GM21360 (cell line): ENCODE measurements around the gene CCDC149.
A peak's percentile ranks its signal among the peaks of the same experiment; 100 is the strongest.

Source experiments
- ATAC-seq: cut with Tn5 transposase; IDR thresholded peaks from one replicate; pipeline ENCODE4 v1.9.1; 2021; ENCODE audit warnings: mild to moderate bottlenecking, moderate library complexity; ENCODE audit not compliant: unreplicated experiment

Gene CCDC149

GRCh38 chr4:24912252-24913118 is at the start of gene CCDC149:
Gene CCDC149 (minus strand): TSS chr4:24913042. CDS start chr4:24912864, 178 bp downstream.
- peak; percentile 79 for ATAC-seq

DNA sequence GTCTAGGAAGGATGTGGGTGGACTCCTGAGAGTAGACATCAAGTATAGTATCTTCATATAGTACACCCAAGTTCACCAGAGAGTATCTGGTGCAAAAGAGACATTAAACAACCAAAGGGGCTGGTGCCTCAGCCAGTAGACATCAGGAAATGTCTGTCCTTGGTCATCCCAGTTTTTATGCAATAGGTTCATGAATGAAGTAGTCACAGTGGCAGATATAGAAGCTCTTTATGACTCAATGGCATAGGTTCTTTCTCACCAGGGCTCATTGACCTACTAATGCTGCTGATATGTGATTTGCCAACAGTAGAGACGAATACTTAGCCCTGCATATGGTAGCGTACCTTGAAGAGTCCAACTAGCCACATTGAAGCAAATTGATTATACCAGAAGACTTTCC is 45.0 kb upstream of the CCDC149 start:
- no peak for ATAC-seq

DNA sequence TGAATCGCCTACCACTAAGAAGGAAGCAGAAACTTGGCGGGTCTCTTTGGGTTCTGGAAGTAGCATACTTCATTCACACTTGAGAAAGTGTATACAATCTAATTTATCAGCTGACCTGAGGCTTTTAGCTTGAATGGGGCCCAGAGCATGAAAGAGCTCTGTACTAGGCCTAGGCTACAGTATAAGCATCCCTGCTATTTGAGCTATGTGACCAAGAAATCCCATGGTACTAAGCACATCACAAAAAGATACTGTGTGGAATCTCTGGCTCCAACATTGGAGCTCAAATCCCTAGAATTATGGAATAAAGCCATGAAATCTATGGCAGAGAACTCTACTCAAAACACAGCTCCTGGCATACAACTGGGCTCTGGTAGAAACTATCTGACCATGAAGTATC is 43.9 kb upstream of the CCDC149 start:
- no peak for ATAC-seq

DNA sequence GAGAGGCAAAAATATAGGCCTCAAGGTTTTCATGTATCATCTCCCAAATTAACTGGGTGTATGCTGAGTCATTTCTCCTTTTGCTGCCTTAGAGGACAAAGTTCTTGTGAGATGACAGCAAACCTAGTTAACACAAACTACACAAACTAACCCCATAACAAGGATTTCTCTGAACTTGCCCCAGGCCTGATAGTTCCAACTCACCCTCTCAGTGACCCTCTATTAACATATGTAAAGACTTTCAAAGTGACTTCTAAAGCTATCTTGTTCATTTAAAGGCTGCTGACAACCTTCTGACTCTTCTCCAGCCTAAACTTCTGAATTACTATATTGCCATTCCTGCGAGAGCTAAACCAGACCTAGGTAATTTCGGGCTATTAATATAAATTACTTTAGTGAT is 43.2 kb upstream of the CCDC149 start:
- no peak for ATAC-seq

GRCh38 chr4:24952667-24953066 is 39.8 kb upstream of the CCDC149 start:
- no peak for ATAC-seq

DNA sequence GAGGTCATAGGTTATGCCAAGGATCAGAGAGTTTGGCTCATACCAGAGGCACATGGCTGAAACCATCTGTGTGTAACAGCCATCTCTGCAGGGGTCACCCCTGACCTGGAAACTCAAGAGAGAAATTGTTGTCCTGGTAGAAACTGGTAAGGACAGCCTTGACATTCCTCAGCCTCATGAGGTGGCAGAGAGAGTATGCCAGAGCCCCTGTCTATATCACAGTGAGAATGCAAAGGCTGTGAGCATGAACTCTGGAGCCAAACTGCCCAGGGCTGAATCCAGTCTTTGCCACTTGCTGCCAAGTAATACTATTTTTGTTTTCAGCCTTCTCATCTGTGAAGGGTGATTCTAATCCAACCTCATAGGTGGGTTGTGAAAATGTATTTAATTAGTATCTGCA is 37.1 kb upstream of the CCDC149 start:
- ATAC-seq, result no peak

DNA sequence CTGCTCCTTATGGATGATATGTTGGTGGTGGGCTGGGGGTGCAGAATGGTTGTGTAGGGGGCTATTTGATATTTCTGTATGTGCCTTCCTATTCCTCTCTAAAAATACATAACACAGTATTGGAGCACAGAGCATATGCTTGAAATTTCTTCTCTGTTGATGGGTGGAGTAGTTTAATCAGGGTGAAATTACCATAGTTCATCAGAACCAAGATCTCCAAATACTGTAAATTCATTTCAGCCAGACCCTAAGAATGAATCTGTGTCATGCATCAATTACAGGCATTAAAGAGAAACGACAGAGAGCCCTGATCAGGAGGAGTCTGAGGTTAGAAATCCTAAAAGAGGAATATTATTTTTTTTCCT is 25.1 kb upstream of the CCDC149 start:
- no peak for ATAC-seq

- ATAC-seq, result no peak
Observed at GRCh38 chr4:24937176-24937916, 24.5 kb upstream of the CCDC149 start.

- ATAC-seq, result no peak
Observed at GRCh38 chr4:24935856-24936255, 23.0 kb upstream of the CCDC149 start.

- no peak for ATAC-seq
Observed at GRCh38 chr4:24934311-24934710, 21.5 kb upstream of the CCDC149 start.

DNA sequence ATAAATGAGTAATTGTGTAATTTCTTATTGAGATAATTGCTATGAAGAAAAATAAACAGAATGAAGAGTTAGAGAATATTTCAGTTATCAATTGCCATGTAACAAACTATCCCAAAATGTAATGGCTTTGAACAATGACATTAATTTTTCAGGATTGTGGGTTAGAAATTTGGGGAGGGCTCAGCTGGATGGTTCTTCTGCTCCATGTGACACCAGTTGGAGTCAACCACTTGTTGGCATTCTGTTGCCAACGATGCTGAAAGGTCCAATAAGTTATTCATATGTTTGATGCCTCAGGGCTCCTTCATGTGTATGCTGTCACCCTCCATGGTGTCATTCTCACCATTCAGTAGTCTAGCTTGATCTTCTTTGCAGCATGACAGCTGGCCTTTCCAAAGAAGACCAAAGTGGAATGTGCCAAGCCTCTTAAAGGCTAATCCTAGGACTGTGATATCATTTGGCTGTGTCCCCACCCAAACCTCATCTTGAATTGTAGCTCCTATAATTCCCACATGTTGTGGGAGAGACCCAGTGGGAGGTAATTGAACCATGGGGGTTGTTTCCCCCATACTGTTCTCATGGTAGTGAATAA is 20.9 kb upstream of the CCDC149 start:
- no peak for ATAC-seq

- ATAC-seq, result no peak
Observed at GRCh38 chr4:24932515-24933225, 19.8 kb upstream of the CCDC149 start.

DNA sequence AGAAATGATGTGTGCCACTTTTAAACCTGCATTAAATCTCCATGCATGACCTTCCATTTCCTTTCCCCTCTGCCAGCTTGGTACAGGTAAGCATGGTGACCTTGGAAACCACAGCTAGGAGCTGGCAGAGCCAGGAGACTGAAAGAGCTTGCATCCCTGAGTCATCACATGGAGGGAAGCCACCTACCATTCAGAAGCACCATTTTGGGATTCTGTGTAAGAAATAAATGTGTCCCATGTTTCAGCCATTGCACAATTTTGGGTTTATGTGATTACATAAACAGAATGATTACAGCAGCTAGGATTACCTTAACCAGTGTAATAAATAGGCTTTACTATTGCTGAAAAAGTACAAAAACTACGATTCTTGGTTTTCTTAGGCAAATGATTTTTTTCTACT is 17.3 kb upstream of the CCDC149 start:
- no peak for ATAC-seq

DNA sequence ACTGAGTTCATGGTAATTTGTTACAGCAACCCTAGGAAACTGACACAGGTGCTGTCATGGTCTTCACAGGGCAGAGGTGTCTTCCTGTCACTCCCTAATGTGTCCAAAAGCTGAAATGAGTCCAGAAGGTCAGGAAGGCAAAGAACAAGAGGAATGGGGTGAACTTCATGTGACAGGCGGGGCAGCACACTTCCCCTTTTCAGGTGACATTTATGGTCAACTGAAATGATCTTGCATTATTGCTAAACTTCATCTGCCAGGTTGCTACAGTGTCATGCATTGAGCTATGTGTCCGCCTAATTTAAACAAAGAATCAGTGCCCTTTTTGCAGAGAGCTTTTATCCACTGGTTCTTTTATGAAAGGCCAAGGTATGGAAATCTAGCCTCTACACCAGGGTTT is 15.9 kb upstream of the CCDC149 start:
- no peak for ATAC-seq

DNA sequence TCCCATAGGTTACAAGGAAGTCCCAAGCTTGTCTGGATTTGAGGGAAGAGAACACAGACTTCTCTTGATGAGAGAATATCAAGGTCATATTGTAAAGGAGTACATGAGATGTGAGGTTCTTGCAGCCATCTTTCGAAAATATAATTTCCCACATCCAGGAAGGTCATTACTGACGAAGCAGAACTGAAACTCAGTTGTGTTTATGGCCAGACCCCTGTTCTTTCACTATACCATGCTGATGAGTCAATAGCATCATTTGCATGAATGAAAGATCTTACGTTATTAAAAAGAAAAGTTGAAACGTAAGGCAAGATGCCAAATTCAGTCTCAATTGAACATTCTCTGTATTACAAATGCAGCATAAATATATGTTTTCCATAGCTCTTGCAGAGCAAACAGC is 14.2 kb upstream of the CCDC149 start:
- no peak for ATAC-seq

DNA sequence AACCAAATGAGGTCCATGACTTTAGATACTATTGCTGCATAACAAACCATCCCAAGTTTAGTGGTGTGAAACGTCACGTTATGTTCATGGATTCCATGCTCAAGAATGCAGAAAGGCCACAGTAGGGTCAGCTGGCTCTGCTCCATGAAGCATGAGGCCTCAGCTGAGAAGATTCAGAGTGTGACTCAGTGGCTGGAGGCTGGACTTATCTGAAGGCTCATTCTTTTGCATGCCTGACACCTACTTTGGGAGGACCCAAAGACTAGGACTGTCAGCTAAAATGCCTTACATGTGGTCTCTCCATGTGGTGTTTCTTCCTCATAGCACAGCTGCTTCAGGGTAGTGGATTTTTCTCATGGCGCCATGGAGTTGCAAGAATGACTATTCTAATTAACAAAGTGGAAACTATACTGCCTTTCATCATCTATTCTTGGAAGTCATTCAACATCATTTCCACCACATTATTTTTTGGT is 11.5 kb upstream of the CCDC149 start:
- no peak for ATAC-seq

DNA sequence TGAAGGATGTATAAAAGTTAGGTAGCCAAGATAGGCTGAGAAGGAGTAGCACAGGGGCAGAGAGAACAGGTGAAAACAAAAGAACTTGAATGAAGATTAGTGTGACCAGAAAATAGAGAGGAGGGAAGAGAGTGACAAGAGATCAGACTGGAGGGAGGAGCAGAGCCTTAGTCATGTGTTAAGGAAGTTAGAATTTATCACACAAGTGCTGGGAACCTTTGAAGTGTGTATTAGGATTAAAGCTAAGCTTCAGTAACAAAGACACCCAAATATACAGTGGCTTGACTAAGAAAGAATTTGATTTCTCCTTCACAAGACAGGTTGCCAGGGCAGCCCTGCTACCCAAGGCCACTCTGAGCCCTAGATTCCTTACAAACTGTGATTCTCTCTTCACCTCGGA is 10.7 kb upstream of the CCDC149 start:
- ATAC-seq, result no peak

GRCh38 chr4:24923002-24923401 is 10.2 kb upstream of the CCDC149 start:
- ATAC-seq, result no peak

GRCh38 chr4:24922416-24922815 is 9.6 kb upstream of the CCDC149 start:
- ATAC-seq, result no peak

DNA sequence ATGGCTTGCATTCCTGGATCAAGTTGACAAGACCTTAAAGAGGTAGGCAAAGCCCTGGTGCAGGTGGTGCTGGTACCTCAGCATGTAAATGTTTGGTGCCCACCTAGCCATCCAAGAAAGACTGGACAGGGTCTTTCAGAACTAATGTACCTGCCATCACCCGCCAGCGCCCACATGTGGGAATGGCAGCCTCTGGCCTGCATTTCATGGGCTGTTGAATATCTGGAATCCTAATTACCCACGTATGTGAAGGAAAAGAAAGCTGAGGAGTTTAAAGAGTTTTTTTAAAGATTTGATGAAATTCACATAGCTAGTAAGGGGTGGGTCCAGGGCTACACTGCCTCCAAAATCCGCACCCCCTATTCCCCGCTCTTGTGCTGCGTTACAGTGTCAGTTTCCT is 8.6 kb upstream of the CCDC149 start:
- no peak for ATAC-seq

DNA sequence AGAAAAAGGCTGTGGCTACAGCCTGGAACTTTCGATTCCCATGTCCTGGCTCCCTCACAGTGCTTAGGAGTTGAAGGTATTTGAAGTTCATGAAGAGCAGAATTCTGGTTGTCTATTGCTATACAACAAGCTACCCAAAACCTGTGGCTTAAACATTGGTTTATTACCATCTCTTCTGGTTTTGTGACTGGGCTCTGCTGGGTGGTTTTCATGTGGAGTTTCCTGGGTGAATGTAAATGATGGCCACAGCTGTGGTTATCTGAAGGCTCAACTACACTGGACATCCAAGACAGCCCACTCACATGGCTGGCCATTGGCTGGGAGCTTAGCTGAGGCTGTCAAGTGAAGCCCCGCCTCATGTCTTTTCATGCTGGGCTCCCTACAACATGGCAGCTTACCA is 7.2 kb upstream of the CCDC149 start:
- ATAC-seq, result no peak
